Panc1 (cell line): ENCODE measurements around the gene CTSA.
"Not testable (repeated sequence)": the region's sequence is repeated elsewhere in the genome, so short reads cannot be mapped to it uniquely, and the experiment has no call there.

ENCODE experiments used
- CTCF ChIP-seq: fragments of 450-650 bp; IDR thresholded peaks from 2 replicates; pipeline ENCODE4 v1.5.1; 2017; ENCODE audit warnings: mild to moderate bottlenecking
- REST ChIP-seq, 2 experiments: IDR thresholded peaks; 2 replicates each; pipeline ENCODE4 v1.6.1; 2011 to 2012; ENCODE audit warnings: low read depth in 2 of 2, control low read depth in 1 of 2, low read length in 1 of 2, mild to moderate bottlenecking in 1 of 2, moderate library complexity in 1 of 2; ENCODE audit not compliant: insufficient read depth in 1 of 2
- SIN3A ChIP-seq: IDR thresholded peaks from 2 replicates; pipeline ENCODE4 v1.6.1; 2012; ENCODE audit warnings: low read depth, mild to moderate bottlenecking, low read length, moderate library complexity, borderline replicate concordance; ENCODE audit not compliant: insufficient read depth
- TCF7L2 ChIP-seq: IDR thresholded peaks from 2 replicates; pipeline ENCODE4 v1.6.1; 2011; ENCODE audit warnings: mild to moderate bottlenecking, low read depth, low read length, inconsistent platforms

- not testable (repeated sequence) for TF ChIP-seq SIN3A; CTCF; REST (IDR thresholded peaks at IDR 0.05; ENCODE audit: insufficient read depth in 1 of 2, low read depth in 2 of 2, low read length in 1 of 2); TCF7L2
These were observed 40.5 kb downstream of the CTSA start for GRCh38 chr20:45931680-45932079.
